HG02884 (cell line): Measurements from ENCODE around the gene KCNE4.

Experiments used
- ATAC-seq: cut with Tn5 transposase; IDR thresholded peaks from one replicate; pipeline ENCODE4 v1.9.1; 2021; ENCODE audit warnings: mild to moderate bottlenecking, moderate library complexity; ENCODE audit not compliant: unreplicated experiment

Gene KCNE4

GRCh38 chr2:223083402-223084070 lies 31.5 kb downstream of the KCNE4 start:
- no peak for ATAC-seq

DNA sequence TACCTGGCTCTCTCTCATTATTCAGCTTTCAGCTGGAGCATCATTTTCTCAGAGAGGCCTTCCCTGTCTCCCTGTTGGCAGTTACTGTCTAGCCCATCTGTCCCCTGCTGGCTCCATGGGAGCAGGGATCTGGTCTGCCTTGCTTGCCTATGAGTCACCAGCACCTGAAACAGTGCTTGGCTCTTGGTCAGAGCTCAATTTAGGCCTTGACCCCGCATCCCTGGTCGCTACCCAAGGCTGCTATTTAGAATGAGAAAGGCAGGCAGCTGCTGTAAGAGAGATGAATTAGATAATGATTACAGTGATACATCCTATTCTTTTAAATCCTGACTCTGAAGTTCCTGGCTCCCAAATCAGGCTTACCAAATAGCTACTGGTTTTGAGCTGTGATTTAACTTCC lies 32.9 kb downstream of the KCNE4 start:
- ATAC-seq = no peak

GRCh38 chr2:223086370-223086981 lies 34.5 kb downstream of the KCNE4 start:
- no peak for ATAC-seq

DNA sequence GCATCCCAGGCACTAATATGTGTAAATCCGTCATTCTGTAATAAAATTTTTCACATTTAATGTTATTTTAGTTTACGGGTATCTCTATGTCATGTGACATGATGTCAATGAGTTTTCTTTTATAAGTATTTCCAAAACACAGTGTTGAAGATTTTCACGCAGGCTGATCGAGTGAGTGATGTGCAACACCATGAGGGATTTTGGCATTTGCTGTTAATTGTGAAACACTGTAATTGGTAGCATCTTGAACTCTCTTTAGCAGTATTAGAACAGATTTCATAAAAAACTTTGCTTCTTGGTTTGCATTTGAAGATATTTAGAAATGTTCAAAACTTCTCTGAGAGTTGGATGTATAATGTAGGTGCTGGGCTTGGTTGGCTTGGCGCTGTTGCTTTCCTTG lies 35.5 kb downstream of the KCNE4 start:
- no peak for ATAC-seq

- no peak for ATAC-seq
Measured at GRCh38 chr2:223088866-223089265, 36.9 kb downstream of the KCNE4 start.

- no peak for ATAC-seq
Measured at GRCh38 chr2:223090039-223090438, 38.0 kb downstream of the KCNE4 start.

GRCh38 chr2:223090540-223091235 lies 38.7 kb downstream of the KCNE4 start:
- no peak for ATAC-seq

- ATAC-seq = no peak
Measured at GRCh38 chr2:223092667-223093066, 40.7 kb downstream of the KCNE4 start.

- no peak for ATAC-seq
Measured at GRCh38 chr2:223093436-223094241, 41.6 kb downstream of the KCNE4 start.

DNA sequence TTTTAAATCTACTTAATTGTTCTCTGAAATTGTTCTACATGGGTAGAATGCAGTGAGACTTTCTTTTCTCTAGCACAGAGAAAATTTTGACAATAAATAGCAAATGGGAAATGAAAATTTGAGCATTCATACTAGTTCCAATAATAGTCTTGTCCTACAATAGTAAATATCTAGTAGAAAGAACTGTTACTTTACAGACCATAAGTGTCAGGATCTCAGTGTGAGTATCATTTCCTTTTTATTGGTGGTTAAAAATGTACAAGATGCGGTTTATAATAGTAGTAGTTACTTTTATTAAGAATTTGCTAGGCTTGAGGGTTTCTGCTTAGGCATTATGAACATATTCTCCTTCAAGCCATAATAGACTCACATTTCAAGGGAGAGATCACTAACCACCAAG lies 43.2 kb downstream of the KCNE4 start:
- peak; percentile 62 for ATAC-seq

DNA sequence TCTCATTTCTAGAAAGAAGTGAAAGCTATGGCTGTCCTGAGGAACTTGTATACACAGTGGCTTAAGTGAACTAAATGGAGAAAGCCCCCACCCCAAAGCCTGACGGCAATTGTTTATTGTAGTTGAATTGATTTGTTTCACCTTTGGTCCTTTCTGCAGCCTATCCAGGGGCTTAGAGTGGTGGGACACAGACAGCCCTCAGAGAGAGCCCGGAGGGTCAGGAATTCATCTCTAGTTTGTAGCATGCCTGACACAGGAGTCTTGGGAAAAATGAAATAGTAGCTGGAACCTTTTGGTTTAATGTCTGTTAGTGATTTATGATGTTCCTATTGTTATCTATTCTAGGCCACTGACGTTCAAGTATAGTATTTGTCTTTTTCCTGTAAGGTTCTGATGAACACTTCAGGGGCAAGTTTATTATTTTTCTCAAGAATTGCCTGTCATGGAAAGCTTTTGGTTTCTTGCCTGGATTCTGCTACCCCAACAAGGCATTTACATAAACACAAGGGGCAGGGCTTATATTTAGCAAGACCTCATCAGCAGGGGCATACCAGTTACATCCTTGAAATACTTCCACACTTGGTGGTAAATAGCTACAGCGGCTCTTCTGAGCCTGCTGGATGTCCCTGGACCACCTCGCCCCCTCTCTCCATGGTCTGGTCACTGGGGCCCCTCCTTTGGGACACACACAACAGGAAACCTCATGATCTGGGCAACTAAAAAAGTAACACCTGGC lies 44.4 kb downstream of the KCNE4 start:
- ATAC-seq = no peak

GRCh38 chr2:223097888-223098383 lies 45.9 kb downstream of the KCNE4 start:
- no peak for ATAC-seq

- ATAC-seq = no peak
Measured at GRCh38 chr2:223099561-223099960, 47.6 kb downstream of the KCNE4 start.

GRCh38 chr2:223100061-223100511 lies 48.1 kb downstream of the KCNE4 start:
- ATAC-seq = no peak

DNA sequence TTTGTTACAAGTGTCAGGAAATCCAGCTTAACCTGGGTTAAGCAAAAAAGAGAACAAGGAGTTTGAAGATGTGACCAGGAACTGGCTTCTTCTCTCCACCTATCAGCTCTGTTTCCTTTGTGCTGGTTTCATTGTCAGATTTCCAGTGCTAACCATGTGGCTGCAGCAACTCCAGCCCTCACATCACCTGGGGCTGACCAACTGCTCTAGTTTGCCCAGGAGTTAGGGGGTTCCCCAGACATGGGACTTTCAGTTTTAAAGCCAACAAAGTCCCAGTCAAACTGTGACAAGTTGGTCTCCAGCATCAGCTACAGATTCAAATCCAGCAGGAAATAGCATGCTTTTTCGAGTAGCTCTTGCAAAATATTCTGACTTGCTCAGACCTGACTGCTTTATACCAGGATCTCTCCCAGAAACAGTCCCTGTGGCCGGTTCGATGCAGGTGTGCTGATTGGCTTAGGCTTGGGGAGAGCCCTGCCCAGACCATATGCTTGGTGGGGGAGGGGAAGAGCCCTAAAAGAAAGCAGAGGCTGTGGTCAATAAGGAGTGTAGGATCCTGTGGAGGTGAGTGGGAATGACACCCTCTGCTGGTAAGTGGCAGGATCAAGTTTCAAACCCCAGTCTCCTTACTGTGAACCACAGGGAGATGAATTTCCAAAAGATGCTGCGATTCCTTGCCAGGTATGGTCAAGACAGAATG lies 49.5 kb downstream of the KCNE4 start:
- ATAC-seq = peak; percentile 85

GRCh38 chr2:223102040-223102400 lies 50.0 kb downstream of the KCNE4 start:
- no peak for ATAC-seq

- no peak for ATAC-seq
Measured at GRCh38 chr2:223102450-223102849, 50.5 kb downstream of the KCNE4 start.

DNA sequence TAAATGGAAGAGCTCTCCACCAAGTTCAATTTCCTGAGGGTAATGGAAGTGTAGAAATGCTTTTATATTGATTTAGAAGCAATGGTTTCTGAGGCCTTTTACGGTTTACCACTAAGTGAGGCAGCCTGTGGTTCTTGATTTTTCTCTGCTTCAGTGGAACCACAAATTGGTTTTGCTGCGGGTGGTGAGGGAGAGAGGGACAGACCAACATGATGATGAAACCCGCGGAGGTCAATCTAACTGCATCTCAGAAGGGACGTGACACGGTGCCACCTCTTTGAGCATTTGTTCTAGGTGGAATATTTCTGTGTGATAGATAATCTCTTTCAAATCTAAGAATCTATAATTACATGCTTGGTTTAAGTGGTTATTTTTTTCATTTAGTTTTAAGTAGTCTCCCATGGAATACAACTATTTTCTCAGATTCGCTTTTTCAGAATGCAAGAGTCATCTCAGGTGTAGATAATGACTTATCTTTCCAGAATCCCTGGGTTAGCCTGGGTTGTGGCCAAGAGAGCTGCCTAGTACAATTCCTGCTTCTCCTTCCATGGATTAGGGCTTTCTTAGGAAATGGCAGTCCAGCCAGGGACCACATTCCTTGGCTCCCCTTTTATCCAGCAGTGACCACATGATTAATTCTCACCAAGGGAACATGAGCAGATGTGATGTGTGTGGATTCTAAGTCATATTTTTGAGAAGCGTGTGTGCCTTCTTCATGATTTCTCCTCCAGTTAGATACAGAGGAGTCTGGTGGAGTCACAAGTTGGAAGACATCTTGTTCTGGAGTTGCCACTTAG lies 52.5 kb downstream of the KCNE4 start:
- no peak for ATAC-seq
